Stimulated activated CD4-positive, alpha-beta T cell treated with anti-CD3 and anti-CD28 coated beads, Interleukin-4, amount 100 ng/mL, for 1 hour (primary cell): ENCODE results near the gene KIF13A.
"Not testable (repeated sequence)": the region's sequence is repeated elsewhere in the genome, so short reads cannot be mapped to it uniquely, and the experiment has no call there.

ENCODE experiments used
- DNase-seq: peaks from one replicate; pipeline ENCODE4 v3.0.0-alpha.2; 2020

Gene KIF13A

GRCh38 chr6:17869010-17869752 is 118.3 kb downstream of the KIF13A start:
- DNase-seq = no peak

- DNase-seq = no peak
Measured at GRCh38 chr6:17867880-17868279, 119.6 kb downstream of the KIF13A start.

GRCh38 chr6:17866876-17867444 is 120.5 kb downstream of the KIF13A start:
- DNase-seq = no peak

GRCh38 chr6:17865798-17866725 is 121.4 kb downstream of the KIF13A start:
- DNase-seq = no peak

GRCh38 chr6:17865243-17865642 is 122.2 kb downstream of the KIF13A start:
- no peak for DNase-seq

- DNase-seq = no peak
Measured at GRCh38 chr6:17863901-17864754, 123.3 kb downstream of the KIF13A start.

- DNase-seq = no peak
Measured at GRCh38 chr6:17861361-17861760, 126.1 kb downstream of the KIF13A start.

- no peak for DNase-seq
Measured at GRCh38 chr6:17859846-17860245, 127.6 kb downstream of the KIF13A start.

GRCh38 chr6:17858584-17858983 is 128.9 kb downstream of the KIF13A start:
- no peak for DNase-seq

- DNase-seq = not testable (repeated sequence)
Measured at GRCh38 chr6:17857188-17857587, 130.2 kb downstream of the KIF13A start.

- no peak for DNase-seq
Measured at GRCh38 chr6:17856306-17856705, 131.1 kb downstream of the KIF13A start.

- no peak for DNase-seq
Measured at GRCh38 chr6:17855381-17855780, 132.1 kb downstream of the KIF13A start.

GRCh38 chr6:17853533-17853932 is 133.9 kb downstream of the KIF13A start:
- no peak for DNase-seq

GRCh38 chr6:17851720-17852161 is 135.7 kb downstream of the KIF13A start:
- no peak for DNase-seq

- DNase-seq = no peak
Measured at GRCh38 chr6:17851001-17851719, 136.3 kb downstream of the KIF13A start.

GRCh38 chr6:17850281-17850680 is 137.2 kb downstream of the KIF13A start:
- no peak for DNase-seq

GRCh38 chr6:17847203-17847760 is 140.2 kb downstream of the KIF13A start:
- no peak for DNase-seq

GRCh38 chr6:17846762-17847161 is 140.7 kb downstream of the KIF13A start:
- DNase-seq = no peak

GRCh38 chr6:17845598-17845997 is 141.8 kb downstream of the KIF13A start:
- DNase-seq = no peak

GRCh38 chr6:17844967-17845366 is 142.5 kb downstream of the KIF13A start:
- not testable (repeated sequence) for DNase-seq
